ENCODE results near the gene BDKRB2. TPM values are rescaled to one million over a fixed set of nuclear protein-coding genes. Genes with fewer than 3 reads are reported as not detected.
A peak's percentile ranks its signal among the peaks of the same experiment; 100 is the strongest.

Gene BDKRB2
- total RNA-seq, 1 experiment from 2014 or later: 0.15 TPM

GRCh38 chr14:96254687-96255086 is 50.0 kb downstream of the BDKRB2 start:
- no peak for TF ChIP-seq CTCF (conservative IDR thresholded peaks at IDR 0.05)
- peaks cover 19 to 22% of the 10 kb centered on the region in 2 experiments for H3K4me1 Mint-ChIP-seq
- peaks cover 11% of the 10 kb centered on the region for H3K27me3 Mint-ChIP-seq (ENCODE audit: low read depth)
- Histone ChIP-seq H2BK12ac (ENCODE audit: insufficient read length, low read depth, low read length) (no peak overlapping the region), H3K18ac (ENCODE audit: insufficient read length, low read depth, low read length) (no peak overlapping the region), H3K27ac (ENCODE audit: insufficient read length, low read depth, low read length) (no peak overlapping the region), H2BK15ac (ENCODE audit: low read depth, low read length) (no peak overlapping the region), H3K23ac (ENCODE audit: insufficient read length, low read depth, low read length) (no peak overlapping the region), H3K79me2 (ENCODE audit: insufficient read depth, low read length) (no peaks in the 10 kb centered on the region), H3K27me3 (ENCODE audit: insufficient read depth, low read length) (no peaks in the 10 kb centered on the region), H3K56ac (ENCODE audit: insufficient read length, low read depth, low read length) (no peak overlapping the region), H3K9ac (ENCODE audit: extremely low read depth, insufficient read length, low read length) (no peak overlapping the region), H3K4me1 (ENCODE audit: insufficient read depth, low read length) (peaks cover 3% of the 10 kb centered on the region; the same call in 1 of the 2 replicates), H3K4ac (ENCODE audit: low read depth, low read length) (no peak overlapping the region), H2BK5ac (ENCODE audit: insufficient read length, low read length) (no peak overlapping the region), H2AK5ac (ENCODE audit: insufficient read length, low read length) (no peak overlapping the region), H4K8ac (replicated peaks; ENCODE audit: insufficient read length, low read depth, low read length) (no peak overlapping the region), H3T11ph (ENCODE audit: low read length) (no peak overlapping the region), H2AFZ (ENCODE audit: low read length) (no peak overlapping the region), H3K23me2 (ENCODE audit: insufficient read length, low read depth, low read length, poor library complexity, severe bottlenecking) (no peaks in the 10 kb centered on the region), H3K9me3 (ENCODE audit: control insufficient read depth, low read depth, low read length) (no peaks in the 10 kb centered on the region), H4K5ac (ENCODE audit: insufficient read length, low read depth, low read length) (no peak overlapping the region), H3K79me1 (ENCODE audit: insufficient read depth, low read depth, low read length, poor library complexity, severe bottlenecking) (no peaks in the 10 kb centered on the region), H4K91ac (ENCODE audit: insufficient read length, low read depth, low read length) (no peak overlapping the region), H4K20me1 (ENCODE audit: control insufficient read depth, insufficient read depth, insufficient read length) (no peaks in the 10 kb centered on the region), H3K14ac (ENCODE audit: insufficient read depth, low read length) (no peak overlapping the region), H2BK20ac (ENCODE audit: low read depth, low read length, poor library complexity, severe bottlenecking) (no peak overlapping the region), H2BK120ac (ENCODE audit: low read depth, low read length, poor library complexity, severe bottlenecking) (no peak overlapping the region), H3K4me2 (ENCODE audit: insufficient read depth, insufficient read length, low read length) (no peak overlapping the region)
- no peaks in the 10 kb centered on the region; a peak in 1 of 7 replicates for H3K36me3 Mint-ChIP-seq (ENCODE audit: insufficient read depth in 1 of 3, low read depth in 3 of 3)
- H3K27ac Mint-ChIP-seq: 0 out of 7 replicates have a peak overlapping the region, but pooled peaks of 1 of the 3 experiments have one; percentile 29
- WGBS (ENCODE audit: extremely low coverage, insufficient read length, low lambda C conversion rate): no CpG with 5 or more reads among the region's 11 CpGs
- no peak overlapping the region for H3K4me3 Mint-ChIP-seq
- H3K9me3 Mint-ChIP-seq: peaks cover 3 to 4% of the 10 kb centered on the region in 2 experiments; a peak in 3 of 5 replicates
- DNase-seq: no peak
